Measurements from ENCODE around the gene PROZ. TPM values are rescaled to one million over a fixed set of nuclear protein-coding genes. Genes with fewer than 3 reads are reported as not detected.

PROZ gene
- total RNA-seq, 3 donors from 2014 or later (not counting 1 experiment from before 2014, with no cell fraction given) = 0.82 TPM; not detected in 2

DNA sequence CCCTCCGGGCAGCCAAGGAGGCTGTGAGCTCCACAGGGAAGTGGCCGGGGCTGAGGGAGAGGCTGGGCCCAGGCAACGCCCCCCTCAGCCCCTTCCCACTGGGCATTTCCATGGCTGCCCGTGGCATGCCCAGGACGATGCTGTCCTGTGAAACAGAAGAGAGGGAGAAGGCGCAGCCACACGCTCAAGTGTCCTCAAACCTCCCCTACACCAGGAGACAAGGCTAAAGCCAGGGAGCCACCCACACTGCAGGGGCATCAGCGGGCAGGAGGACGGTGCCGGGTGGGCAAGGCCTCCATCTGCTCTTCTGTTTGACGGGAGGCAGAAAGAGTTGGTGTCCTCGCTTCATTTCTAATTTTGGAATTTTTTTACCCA, 14.2 kb upstream of the PROZ start:
- Histone ChIP-seq H3K4me1 (ENCODE audit: control insufficient read depth, insufficient read depth, low read length) (no peaks in the 10 kb centered on the region), H3K27me3 (ENCODE audit: control insufficient read depth, insufficient read depth, low read length) (no peaks in the 10 kb centered on the region), H3K36me3 (ENCODE audit: control insufficient read depth, insufficient read depth, low read length) (no peaks in the 10 kb centered on the region), H3K4me3 (ENCODE audit: low read length) (no peak overlapping the region), H3K9me3 (ENCODE audit: control insufficient read depth, insufficient read depth, low read length) (no peaks in the 10 kb centered on the region), H3K27ac (ENCODE audit: low read length) (no peak overlapping the region)
- Mint-ChIP-seq H3K4me3 (no peak overlapping the region), H3K4me1 (no peaks in the 10 kb centered on the region), H3K27ac (no peak overlapping the region), H3K27me3 (ENCODE audit: low read depth in 2 of 2) (peaks cover 0 to 12% of the 10 kb centered on the region in 2 donors), H3K9me3 (no peaks in the 10 kb centered on the region), H3K36me3 (no peaks in the 10 kb centered on the region)
- WGBS (ENCODE audit: insufficient coverage) = 90% methylated on average over 9 of the region's 12 CpGs
- ATAC-seq = no peak
- intact Hi-C loops (cut with micrococcal nuclease) = no loop called here
- TF ChIP-seq, protein P1, sequence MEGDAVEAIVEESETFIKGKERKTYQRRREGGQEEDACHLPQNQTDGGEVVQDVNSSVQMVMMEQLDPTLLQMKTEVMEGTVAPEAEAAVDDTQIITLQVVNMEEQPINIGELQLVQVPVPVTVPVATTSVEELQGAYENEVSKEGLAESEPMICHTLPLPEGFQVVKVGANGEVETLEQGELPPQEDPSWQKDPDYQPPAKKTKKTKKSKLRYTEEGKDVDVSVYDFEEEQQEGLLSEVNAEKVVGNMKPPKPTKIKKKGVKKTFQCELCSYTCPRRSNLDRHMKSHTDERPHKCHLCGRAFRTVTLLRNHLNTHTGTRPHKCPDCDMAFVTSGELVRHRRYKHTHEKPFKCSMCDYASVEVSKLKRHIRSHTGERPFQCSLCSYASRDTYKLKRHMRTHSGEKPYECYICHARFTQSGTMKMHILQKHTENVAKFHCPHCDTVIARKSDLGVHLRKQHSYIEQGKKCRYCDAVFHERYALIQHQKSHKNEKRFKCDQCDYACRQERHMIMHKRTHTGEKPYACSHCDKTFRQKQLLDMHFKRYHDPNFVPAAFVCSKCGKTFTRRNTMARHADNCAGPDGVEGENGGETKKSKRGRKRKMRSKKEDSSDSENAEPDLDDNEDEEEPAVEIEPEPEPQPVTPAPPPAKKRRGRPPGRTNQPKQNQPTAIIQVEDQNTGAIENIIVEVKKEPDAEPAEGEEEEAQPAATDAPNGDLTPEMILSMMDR (IDR thresholded peaks at IDR 0.05) = no peak
- no peak for DNase-seq

DNA sequence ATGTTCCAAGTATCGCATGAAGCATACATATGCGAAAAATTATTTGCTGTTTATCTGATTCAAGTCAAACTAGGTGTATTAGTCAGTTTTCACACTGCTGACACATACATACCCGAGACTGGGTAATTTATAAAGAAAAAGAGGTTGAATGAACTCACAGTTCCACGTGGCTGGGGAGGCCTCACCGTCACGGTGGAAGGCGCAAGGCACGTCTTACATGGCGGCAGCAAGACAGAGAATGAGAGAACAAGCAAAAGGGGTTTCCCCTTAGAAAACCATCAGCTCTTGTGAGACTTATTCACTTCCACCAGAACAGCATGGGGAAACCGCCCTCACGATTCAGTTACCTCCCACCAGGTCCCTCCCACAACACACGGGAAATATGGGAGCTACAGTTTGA, 13.0 kb upstream of the PROZ start:
- H3K27ac ChIP-seq (ENCODE audit: low read length) = no peak overlapping the region

DNA sequence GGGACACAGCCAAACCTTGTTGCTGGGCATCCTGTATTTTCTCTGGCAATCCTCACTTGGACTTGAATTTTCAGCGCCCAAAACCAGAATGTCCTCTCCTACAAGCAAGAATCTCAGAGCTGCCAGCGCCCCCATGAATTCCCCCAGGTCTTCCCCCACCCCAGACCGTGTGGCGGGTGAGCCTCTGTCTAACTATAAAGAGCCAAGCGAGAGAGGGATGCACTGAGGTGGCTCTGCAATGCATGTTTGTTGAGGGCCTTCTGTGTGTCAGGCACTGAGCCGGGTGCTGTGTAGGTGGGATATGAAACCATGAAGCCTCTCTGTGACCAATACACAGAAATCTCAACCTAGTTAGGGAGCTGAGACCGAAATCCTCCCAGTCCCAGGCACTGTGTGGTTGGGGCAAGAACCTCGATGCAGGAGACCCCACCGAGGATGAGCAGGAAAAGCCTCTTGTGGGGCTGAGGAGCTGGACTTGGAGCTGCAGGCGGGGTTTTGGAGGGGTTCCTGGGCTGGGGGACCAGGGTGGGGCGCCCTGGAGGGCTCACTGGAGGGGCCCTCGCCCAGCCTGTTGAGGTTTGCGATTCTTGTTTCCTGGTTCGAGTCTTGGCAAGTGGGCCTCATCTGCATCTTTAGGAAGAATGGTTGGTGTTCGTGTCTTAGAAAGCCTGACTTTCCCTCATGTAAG, 12.4 kb upstream of the PROZ start:
- Histone ChIP-seq H3K27ac (ENCODE audit: low read length) (no peak overlapping the region), H3K4me1 (ENCODE audit: control insufficient read depth, insufficient read depth, low read length) (no peaks in the 10 kb centered on the region), H3K4me3 (ENCODE audit: low read length) (no peak overlapping the region), H3K9me3 (ENCODE audit: control insufficient read depth, insufficient read depth, low read length) (no peaks in the 10 kb centered on the region), H3K36me3 (ENCODE audit: control insufficient read depth, insufficient read depth, low read length) (no peaks in the 10 kb centered on the region), H3K27me3 (ENCODE audit: control insufficient read depth, insufficient read depth, low read length) (peaks cover 5% of the 10 kb centered on the region)
- TF ChIP-seq, protein P1 (IDR thresholded peaks at IDR 0.05) = no peak
- no peaks in the 10 kb centered on the region for H3K36me3 Mint-ChIP-seq
- H3K27me3 Mint-ChIP-seq (ENCODE audit: low read depth in 2 of 2) = peaks cover 0 to 16% of the 10 kb centered on the region in 2 donors
- H3K9me3 Mint-ChIP-seq = no peaks in the 10 kb centered on the region
- no peak overlapping the region for H3K27ac Mint-ChIP-seq
- no peak overlapping the region for H3K4me3 Mint-ChIP-seq
- ATAC-seq (no peak), DNase-seq (no peak)
- peaks cover 0 to under 1% of the 10 kb centered on the region in 2 donors for H3K4me1 Mint-ChIP-seq
- WGBS (ENCODE audit: insufficient coverage) = 91% methylated on average over 14 of the region's 15 CpGs
- intact Hi-C loops (cut with micrococcal nuclease) = no loop called here

More for the DNA sequence above, 13.0 kb upstream of the PROZ start:
- H3K36me3 ChIP-seq (ENCODE audit: control insufficient read depth, insufficient read depth, low read length) = no peaks in the 10 kb centered on the region
- no peaks in the 10 kb centered on the region for H3K9me3 ChIP-seq (ENCODE audit: control insufficient read depth, insufficient read depth, low read length)
- H3K36me3 Mint-ChIP-seq = no peaks in the 10 kb centered on the region
- intact Hi-C loops (cut with micrococcal nuclease) = no loop called here
- no peak overlapping the region for H3K4me3 Mint-ChIP-seq
- DNase-seq (no peak), ATAC-seq (no peak)
- peaks cover 0 to 15% of the 10 kb centered on the region in 2 donors for H3K27me3 Mint-ChIP-seq (ENCODE audit: low read depth in 2 of 2)
- H3K4me1 ChIP-seq (ENCODE audit: control insufficient read depth, insufficient read depth, low read length) = no peaks in the 10 kb centered on the region
- no peaks in the 10 kb centered on the region for H3K4me1 Mint-ChIP-seq
- TF ChIP-seq, protein P1 (IDR thresholded peaks at IDR 0.05) = no peak
- H3K27me3 ChIP-seq (ENCODE audit: control insufficient read depth, insufficient read depth, low read length) = no peaks in the 10 kb centered on the region
- no peaks in the 10 kb centered on the region for H3K9me3 Mint-ChIP-seq
- WGBS (ENCODE audit: insufficient coverage) = 80% methylated on average over 10 of the region's 12 CpGs
- H3K27ac Mint-ChIP-seq = no peak overlapping the region
- H3K4me3 ChIP-seq (ENCODE audit: low read length) = no peak overlapping the region

GRCh38 chr13:113146750-113147149, 11.7 kb upstream of the PROZ start:
- Mint-ChIP-seq H3K27ac (no peak overlapping the region), H3K27me3 (ENCODE audit: low read depth in 2 of 2) (peaks cover 0 to 22% of the 10 kb centered on the region in 2 donors), H3K9me3 (no peaks in the 10 kb centered on the region), H3K36me3 (no peaks in the 10 kb centered on the region), H3K4me3 (no peak overlapping the region), H3K4me1 (peaks cover 0 to 7% of the 10 kb centered on the region in 2 donors)
- no peak for ATAC-seq
- Histone ChIP-seq H3K27me3 (ENCODE audit: control insufficient read depth, insufficient read depth, low read length) (peaks cover 9% of the 10 kb centered on the region), H3K4me3 (ENCODE audit: low read length) (no peak overlapping the region), H3K4me1 (ENCODE audit: control insufficient read depth, insufficient read depth, low read length) (peaks cover 1% of the 10 kb centered on the region), H3K9me3 (ENCODE audit: control insufficient read depth, insufficient read depth, low read length) (no peaks in the 10 kb centered on the region), H3K36me3 (ENCODE audit: control insufficient read depth, insufficient read depth, low read length) (no peaks in the 10 kb centered on the region), H3K27ac (ENCODE audit: low read length) (no peak overlapping the region)
- intact Hi-C loops (cut with micrococcal nuclease) = no loop called here
- DNase-seq = no peak
- TF ChIP-seq, protein P1 (IDR thresholded peaks at IDR 0.05) = no peak
- WGBS (ENCODE audit: insufficient coverage) = 88% methylated on average over 9 of the region's 9 CpGs
